ENCODE data around the gene FAM177A1. TPM values are rescaled to one million over a fixed set of nuclear protein-coding genes. Genes with fewer than 3 reads are reported as not detected.
A peak's percentile ranks its signal among the peaks of the same experiment; 100 is the strongest.

The FAM177A1 gene
- total and polyA plus RNA-seq, 2 experiments from 2014 or later = 30.1 to 47.3 TPM

- Histone ChIP-seq H3K9me3 (ENCODE audit: low read depth) (no peaks in the 10 kb centered on the region), H3K36me3 (peaks cover 21% of the 10 kb centered on the region), H3K4me3 (no peak overlapping the region), H3K27me3 (no peaks in the 10 kb centered on the region), H3K4me1 (ENCODE audit: low read depth) (no peaks in the 10 kb centered on the region), H3K27ac (no peak overlapping the region)
- no peak for DNase-seq (ENCODE audit: low read depth in 1 of 2, low spot score in 1 of 2)
- no peak for TF ChIP-seq CTCF (IDR thresholded peaks at IDR 0.05; ENCODE audit: low read depth, low read length)
Measured at GRCh38 chr14:35113308-35113950, 67.4 kb downstream of the FAM177A1 start.

- no peak for TF ChIP-seq CTCF (IDR thresholded peaks at IDR 0.05; ENCODE audit: low read depth, low read length)
- Histone ChIP-seq H3K4me3 (no peak overlapping the region), H3K4me1 (ENCODE audit: low read depth) (no peaks in the 10 kb centered on the region), H3K36me3 (peaks cover 21% of the 10 kb centered on the region), H3K9me3 (ENCODE audit: low read depth) (no peaks in the 10 kb centered on the region), H3K27ac (no peak overlapping the region), H3K27me3 (no peaks in the 10 kb centered on the region)
- no peak for DNase-seq (ENCODE audit: low read depth in 1 of 2, low spot score in 1 of 2)
Measured at GRCh38 chr14:35114036-35114435, 68.0 kb downstream of the FAM177A1 start.

DNA sequence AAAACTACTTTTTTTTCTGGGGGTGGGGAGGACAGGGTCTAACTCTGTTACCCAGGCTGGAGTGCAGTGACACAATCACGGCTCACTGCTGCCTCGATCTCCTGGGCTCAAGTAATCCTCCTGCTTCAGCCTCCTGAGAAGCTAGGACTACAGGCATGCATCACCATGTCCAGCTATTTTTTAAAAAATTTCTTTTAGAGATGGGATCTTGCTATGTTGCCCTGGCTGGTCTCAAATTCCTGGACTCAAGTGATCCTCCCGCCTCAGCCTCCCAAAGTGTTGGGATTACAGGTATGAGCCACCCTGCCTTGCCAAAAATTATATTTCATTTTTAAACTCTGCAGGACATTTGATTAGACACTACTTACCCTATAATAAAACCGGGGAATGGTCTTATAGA lies 70.2 kb downstream of the FAM177A1 start:
- Histone ChIP-seq H3K9me3 (ENCODE audit: low read depth) (no peaks in the 10 kb centered on the region), H3K36me3 (peaks cover 6% of the 10 kb centered on the region), H3K27ac (no peak overlapping the region), H3K4me3 (no peak overlapping the region), H3K27me3 (no peaks in the 10 kb centered on the region), H3K4me1 (ENCODE audit: low read depth) (no peaks in the 10 kb centered on the region)
- no peak for DNase-seq (ENCODE audit: low read depth in 1 of 2, low spot score in 1 of 2)
- no peak for TF ChIP-seq CTCF (IDR thresholded peaks at IDR 0.05; ENCODE audit: low read depth, low read length)

- no peak for DNase-seq (ENCODE audit: low read depth in 1 of 2, low spot score in 1 of 2)
- Histone ChIP-seq H3K4me3 (no peak overlapping the region), H3K36me3 (no peaks in the 10 kb centered on the region), H3K27ac (no peak overlapping the region), H3K4me1 (ENCODE audit: low read depth) (no peaks in the 10 kb centered on the region), H3K27me3 (no peaks in the 10 kb centered on the region), H3K9me3 (ENCODE audit: low read depth) (no peaks in the 10 kb centered on the region)
- no peak for TF ChIP-seq CTCF (IDR thresholded peaks at IDR 0.05; ENCODE audit: low read depth, low read length)
Measured at GRCh38 chr14:35117112-35117511, 71.0 kb downstream of the FAM177A1 start.

DNA sequence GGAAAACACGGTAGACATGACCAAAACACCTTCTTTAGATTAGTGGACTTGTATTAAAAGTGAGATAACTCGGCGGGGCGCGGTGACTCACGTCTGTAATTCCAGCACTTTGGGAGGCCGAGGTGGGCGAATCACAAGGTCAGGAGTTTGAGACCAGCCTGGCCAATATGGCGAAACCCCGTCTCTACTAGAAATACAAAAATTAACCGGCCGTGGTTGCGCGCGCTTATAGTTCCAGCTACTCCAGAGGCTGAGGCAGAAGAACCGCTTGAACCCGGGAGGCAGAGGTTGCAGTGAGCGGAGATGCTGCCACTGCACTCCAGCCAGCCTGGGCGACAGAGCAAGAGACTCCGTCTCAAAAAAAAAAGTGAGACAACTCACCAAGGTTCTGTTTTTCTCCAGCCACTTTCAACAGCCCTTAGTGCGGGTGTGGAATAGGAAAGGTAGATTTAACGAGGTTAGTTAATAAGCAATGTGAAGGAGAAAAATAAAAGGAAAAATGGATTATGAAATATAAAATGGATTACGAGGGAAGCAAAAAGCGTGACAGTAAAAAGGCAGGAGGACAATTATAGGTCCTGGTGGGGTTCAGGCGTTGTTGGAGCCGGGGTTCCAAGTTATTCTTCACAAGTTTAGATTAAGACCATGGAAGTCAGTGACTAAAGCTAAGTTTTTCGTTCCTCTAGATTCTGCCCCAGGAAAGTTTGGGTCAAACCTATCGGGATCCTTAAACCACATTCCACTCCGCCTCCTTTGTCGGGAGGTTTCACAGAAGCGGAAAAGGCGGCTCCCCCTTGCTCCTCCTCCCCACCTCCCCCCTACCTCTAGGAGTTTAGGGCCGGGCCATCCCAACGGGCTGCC lies 75.2 kb downstream of the FAM177A1 start:
- TF ChIP-seq CTCF (IDR thresholded peaks at IDR 0.05; ENCODE audit: low read depth, low read length) = no peak
- no peaks in the 10 kb centered on the region for H3K36me3 ChIP-seq
- H3K4me1 ChIP-seq (ENCODE audit: low read depth) = no peaks in the 10 kb centered on the region
- peak overlapping the region; percentile 89 for H3K4me3 ChIP-seq
- peak overlapping the region; percentile 97 for H3K27ac ChIP-seq
- no peaks in the 10 kb centered on the region for H3K9me3 ChIP-seq (ENCODE audit: low read depth)
- H3K27me3 ChIP-seq = no peaks in the 10 kb centered on the region
- DNase-seq (ENCODE audit: low read depth in 1 of 2, low spot score in 1 of 2) = peak in 1 of 2 donors; percentile 32
